Activated naive CD4-positive, alpha-beta T cell treated with anti-CD3 and anti-CD28 coated beads, Interleukin-2, amount 50 U/mL, for 16 hours (primary cell): Measurements from ENCODE around the gene DQX1.
"Not testable (repeated sequence)": the region's sequence is repeated elsewhere in the genome, so short reads cannot be mapped to it uniquely, and the experiment has no call there.

ENCODE experiments used
- DNase-seq: peaks from one replicate; pipeline ENCODE4 v3.0.0-alpha.2; 2020

DQX1 gene, protein sequence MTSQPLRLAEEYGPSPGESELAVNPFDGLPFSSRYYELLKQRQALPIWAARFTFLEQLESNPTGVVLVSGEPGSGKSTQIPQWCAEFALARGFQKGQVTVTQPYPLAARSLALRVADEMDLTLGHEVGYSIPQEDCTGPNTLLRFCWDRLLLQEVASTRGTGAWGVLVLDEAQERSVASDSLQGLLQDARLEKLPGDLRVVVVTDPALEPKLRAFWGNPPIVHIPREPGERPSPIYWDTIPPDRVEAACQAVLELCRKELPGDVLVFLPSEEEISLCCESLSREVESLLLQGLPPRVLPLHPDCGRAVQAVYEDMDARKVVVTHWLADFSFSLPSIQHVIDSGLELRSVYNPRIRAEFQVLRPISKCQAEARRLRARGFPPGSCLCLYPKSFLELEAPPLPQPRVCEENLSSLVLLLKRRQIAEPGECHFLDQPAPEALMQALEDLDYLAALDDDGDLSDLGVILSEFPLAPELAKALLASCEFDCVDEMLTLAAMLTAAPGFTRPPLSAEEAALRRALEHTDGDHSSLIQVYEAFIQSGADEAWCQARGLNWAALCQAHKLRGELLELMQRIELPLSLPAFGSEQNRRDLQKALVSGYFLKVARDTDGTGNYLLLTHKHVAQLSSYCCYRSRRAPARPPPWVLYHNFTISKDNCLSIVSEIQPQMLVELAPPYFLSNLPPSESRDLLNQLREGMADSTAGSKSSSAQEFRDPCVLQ

DNA sequence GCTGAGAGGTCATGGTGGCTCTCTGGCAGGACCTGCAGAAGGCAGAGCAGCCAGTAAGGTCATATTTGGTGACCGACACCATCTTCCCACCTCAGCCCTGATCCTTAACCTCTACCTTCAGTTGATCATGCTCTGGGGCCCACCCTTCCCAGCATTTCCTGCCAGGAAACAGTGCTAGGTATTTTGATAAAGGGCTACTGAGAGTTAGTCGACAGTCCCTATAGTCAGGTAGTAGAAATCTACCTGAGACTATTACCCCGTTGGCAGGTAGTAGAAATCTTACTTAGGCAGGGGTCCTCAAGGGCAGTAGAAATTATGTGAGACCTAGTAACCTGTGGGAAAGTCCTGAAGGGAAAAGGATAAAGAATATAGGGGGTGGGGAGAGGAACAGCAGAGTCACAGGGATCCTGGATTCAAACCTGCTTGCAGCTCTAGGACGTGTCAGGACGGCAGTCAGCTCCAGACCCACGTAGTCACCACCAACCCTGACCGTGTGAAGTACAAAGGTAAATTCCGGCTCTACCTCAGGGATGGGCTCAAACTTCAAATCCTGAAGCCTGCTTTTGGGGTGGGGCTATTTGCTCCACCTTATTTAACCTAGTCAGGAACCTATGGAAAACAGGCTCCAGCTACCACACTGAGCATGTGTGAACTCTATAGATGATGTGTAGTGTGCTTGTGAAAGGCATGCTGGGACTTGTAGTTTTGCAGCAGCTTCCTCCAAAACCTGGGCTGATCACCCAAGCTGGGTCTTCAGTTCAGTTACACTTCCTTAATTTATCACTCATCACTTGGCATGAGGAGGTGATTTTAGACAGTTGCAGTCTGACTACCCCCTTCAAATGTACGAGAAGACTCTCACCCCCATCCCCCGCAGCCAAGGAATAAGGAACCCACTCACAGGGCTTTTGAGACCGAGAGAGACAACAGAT, at the start of gene DQX1:
TSS of gene DQX1 (minus strand) at position 515 of the 932 bp plus-strand sequence. CDS start at position 13, 502 bp downstream.
- no peak for DNase-seq

DNA sequence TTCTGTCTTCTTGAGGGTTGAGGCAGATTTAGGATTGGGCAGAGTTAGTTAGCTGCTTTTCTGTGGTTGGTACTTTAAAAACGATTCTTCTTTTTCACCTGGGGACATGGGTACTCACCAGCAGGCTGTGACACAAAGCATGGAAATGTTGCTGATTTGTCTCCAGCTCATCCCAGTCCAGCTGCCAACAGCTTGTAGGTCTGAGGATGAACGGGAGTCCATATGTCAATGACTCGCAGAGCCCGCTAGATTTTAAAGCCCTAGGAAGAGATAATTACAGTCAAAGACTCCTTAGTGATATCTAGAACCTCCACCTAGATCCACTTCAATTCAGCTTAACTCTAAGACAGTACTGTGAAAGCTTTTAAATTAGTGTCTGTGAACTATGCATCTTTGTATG, 49.3 kb upstream of the DQX1 start:
- DNase-seq: no peak

DNA sequence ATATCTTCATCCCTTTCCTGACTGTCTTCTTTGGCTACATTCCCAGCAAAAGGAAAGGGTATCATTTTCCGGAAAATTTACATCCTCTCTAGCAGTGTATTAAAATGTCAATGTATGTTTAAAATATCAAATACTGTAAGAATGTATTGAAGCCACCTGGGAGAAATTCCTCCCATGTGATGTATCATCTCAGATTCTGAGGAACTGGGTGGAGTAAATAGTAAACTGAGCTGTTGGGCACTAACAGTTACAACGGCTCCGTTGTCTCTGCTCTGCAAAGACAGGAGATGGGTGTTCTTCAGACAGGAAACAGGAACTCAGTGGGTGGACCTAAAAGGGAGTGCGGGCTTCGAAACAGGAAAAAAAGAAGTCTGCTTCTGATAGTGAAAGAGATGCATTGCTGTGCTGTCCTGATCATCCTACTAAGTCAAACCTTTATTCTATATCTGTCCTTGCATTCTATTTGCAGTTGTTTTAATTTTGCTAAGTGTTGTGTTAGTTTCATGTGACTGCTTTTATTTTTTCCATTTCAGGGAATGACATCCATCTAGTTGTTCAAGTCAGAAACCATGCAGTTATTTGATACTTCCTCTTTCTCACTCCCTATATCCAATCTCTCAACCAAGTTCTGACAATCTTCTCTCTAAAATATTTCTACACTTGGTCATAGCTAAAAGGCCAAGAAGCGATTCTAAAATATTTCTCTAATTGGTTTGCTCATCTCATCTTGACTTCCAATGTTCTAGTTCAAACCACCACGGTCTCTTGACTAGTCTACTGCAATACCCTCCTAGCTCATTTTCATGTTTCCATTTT, 47.9 kb upstream of the DQX1 start:
- DNase-seq: no peak

DNA sequence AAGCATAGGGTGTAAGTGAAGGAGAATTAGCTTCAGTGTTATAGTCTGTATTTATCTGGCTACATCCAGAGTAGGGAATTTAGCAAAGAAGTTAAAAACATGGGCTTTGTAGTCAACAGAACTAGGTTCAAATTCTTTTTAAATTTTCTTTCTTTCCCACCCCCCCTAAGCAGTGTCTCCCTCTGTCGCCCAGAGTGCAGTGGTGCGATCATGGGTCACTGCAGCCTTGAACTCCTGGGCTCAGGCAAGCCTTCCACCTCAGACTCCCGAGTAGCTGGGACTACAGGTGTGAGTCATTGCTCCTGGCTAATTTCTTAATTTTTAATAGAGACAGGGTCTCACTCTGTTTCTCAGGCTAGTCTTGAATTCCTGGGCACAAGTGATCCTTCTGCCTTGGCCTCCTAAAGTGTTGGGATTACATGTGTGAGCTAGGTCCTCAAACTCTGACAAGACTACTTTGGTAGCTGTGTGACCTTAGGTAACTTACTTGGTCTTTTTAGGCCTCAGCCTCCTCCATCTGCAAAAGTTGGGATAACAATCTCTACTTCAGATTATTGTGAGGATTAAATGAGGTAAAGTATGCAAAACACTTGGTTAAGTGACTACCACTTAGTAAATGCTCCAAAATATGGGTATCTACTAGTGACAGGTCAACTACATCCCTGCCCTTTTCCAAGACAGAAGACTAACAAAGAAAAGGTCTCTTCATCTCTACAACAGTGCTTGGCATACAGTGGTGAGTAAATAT, 46.3 kb upstream of the DQX1 start:
- no peak for DNase-seq

DNA sequence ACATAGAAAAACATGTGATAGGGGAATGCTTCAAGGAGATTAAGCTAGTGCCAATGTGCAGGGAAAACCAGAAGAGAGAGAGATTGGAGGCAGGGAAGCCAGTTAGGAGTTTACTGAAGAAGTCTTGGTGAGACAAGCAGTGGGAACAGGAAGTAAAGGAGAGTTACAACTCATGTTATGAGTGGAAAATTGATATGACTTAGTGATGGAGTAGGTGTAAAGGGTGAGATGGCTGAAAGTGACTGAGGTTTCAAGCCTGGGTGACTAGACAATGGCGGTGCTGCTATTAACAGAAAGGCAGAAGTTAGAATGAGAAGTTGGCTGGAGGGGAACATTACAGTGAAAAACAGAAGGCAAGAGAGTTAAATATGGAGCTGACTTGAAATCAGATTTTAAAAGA, 45.0 kb upstream of the DQX1 start:
- DNase-seq: no peak

DNA sequence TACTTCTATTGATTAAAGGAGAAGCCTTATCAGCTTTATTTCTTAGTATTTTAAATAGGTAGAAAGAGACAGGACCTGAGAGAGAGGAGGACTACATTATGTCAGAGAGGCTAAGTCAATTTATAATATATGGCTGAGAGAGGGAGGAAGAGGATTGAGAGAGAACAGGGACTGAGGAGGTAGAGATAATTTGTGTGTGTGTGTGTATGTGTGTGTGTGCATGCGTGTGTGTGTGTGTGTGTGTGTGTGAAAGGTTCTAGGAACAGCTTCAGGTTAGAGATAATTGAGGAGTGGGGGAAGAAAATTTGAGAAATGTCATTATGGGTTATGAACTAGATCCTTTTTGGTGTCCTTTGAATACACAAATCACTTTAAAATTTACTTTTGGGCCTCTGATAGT, 43.7 kb upstream of the DQX1 start:
- DNase-seq: no peak

DNA sequence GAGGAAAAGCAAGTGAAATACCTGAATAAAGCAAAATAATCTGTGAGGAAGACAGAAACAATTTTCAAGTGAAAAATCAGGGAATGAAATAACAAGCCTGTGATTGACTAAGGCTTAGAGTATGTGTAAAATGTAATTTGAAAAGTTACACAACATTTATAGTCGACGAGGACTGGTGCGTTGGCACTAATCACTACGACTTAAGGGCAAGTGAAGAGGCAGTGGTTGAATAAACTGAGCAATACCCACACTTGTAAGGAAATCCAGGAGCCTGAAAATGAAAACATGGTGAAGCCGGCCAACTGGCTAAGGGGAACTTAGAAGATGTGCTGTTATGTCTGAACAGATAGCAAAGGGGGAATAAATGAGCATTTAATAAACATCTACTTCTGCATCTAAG, 41.9 kb upstream of the DQX1 start:
- no peak for DNase-seq

DNA sequence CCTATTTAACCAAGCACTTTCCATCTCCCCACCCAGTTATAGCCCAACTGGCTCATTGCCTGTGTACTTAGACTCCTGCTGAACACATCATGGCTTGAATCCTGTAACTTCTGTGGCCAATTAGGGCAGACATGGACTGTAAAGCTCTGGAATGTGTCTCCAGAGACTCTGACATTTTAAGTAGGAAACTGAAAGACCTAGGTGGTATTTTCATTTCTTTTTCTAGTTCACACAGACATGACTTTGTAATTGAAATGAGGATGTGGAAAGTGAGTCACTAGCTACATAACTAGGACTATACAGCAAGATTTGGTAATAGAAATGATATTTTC, 40.7 kb upstream of the DQX1 start:
- DNase-seq: no peak

DNA sequence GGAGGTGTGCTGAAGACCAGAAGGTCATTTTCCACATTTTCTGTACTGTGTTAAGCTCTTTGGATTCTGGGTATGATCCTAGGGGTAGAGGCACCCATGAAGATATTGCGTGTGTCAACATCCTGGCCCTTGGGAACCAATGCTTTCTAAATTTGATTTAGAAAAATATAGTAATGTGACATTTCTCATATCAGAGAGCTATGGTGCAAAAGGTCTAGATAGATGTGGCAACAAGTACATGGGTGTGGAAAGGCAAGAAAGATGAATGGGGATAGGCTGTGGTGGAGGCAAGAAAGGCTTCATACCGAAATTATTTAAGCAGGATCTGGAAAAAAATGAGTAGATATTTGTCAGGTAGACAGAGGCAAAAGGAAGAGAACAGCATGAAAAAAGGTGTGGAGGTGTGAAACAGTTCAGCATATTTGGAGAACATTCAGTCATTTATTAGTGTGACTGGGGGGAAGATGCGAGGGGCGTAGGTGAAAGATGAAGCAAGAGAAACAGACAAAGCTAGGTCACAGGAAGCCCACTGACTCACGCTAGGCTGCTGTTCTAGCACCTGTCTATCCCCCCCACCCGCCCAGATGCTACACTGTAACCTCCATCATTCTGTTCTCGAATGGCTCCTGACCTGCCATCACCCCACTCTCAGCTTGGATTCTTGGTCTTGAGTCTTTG, 40.2 kb upstream of the DQX1 start:
- DNase-seq: no peak

DNA sequence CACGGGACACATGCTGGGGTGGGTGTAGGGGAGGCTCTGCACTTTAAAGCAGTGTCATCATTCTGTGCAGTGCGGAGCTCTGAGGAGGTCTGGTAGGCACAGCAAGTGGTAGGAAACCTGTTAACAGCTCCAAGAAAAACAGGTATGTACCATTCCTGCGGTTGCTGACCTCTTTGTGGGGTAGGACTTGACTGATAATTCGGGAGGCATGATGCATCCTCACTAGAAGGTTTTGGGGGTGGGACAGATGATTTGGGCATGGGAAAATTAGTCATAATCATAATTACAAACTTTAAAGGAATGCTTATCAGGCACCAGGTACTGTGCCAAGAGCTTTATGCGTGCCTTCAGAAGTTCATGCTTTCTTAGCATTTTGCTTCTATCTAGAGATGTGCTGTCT, 38.2 kb upstream of the DQX1 start:
- no peak for DNase-seq

DNA sequence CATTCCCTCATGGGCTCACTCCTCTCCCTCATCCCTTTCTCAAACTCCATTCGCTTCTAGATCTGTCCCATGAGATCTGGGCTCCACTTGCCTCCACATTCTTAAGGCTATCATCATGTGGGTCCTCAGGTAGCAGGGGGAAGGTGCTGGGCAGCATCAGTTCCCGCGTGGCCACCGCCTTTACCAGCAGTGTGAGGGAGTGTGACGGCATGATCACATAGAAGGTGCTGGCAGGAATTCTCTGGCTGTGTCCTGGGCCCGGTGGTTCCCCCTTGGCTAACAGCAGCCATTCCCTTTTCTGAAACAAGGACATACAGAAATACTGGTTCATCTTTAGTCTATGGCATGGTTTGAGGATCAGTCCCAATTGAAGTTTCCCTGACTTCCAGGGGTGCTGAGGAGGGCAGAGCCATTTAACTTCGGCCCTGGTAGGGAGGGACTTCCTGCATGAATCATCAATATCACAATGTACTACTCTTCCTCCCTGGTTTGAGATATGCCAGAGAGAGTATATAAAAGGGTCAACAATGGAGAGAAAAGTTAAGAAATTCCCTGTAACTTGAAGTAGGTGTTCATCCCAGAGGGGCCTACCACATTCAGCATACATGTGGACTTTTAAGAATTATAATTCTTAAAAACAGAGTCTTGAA, 36.2 kb upstream of the DQX1 start:
- no peak for DNase-seq

DNA sequence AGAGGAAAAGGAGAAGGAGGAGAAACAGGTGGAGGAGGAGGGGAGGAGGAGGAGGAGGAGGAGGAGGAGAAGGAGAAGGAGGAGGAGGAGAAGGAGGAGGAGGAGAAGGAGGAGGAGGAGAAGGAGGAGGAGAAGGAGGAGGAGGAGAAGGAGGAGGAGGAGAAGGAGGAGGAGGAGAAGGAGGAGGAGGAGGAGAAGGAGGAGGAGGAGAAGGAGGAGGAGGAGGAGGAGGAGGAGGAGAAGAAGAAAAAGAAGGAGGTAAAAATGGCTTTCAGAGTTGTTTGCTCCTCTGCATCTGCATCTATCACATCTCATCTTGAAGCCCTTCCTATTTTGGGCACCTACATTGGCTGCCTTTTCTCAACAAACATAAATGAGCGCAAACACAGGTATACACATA, 35.0 kb upstream of the DQX1 start:
- DNase-seq: not testable (repeated sequence)

DNA sequence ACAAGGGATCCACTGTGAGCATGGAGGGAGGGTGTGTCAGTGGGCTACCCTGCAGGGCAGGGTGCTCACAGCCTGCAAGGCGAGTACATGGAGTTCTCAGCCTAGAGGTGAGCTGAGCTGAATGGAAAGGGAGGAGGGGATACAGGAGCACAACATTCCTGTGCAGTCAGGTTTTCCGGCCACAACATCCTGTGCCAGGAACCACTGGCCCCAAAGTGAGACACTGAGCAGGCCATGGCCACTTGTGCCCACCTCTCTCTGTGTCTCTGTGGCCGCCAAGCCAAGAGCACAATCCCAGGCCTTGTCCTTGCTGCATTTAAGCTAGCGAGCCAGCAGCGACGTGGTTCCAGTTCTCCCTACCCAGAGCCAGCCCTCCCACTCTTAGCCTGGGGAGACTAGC, 34.6 kb upstream of the DQX1 start:
- no peak for DNase-seq

DNA sequence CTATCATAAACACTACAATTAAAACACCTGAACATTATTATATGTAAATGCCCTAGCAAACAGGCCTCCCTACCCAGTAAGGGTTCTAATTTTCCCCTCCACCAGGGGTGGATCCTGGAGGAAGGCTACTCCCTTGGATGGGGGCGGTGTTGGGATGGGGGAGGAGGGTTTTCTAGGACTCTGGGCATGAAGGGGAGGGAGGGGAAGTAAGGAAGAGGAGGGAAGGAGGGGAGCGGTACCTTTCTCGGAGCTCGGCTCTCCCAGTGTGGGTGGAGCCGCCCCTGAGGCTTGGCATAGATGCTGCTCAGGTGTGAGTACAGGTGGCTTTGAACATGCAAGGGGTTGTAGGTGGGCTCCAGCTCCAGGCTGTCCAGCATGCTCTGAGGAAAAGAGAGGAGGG, 33.9 kb upstream of the DQX1 start:
- no peak for DNase-seq

DNA sequence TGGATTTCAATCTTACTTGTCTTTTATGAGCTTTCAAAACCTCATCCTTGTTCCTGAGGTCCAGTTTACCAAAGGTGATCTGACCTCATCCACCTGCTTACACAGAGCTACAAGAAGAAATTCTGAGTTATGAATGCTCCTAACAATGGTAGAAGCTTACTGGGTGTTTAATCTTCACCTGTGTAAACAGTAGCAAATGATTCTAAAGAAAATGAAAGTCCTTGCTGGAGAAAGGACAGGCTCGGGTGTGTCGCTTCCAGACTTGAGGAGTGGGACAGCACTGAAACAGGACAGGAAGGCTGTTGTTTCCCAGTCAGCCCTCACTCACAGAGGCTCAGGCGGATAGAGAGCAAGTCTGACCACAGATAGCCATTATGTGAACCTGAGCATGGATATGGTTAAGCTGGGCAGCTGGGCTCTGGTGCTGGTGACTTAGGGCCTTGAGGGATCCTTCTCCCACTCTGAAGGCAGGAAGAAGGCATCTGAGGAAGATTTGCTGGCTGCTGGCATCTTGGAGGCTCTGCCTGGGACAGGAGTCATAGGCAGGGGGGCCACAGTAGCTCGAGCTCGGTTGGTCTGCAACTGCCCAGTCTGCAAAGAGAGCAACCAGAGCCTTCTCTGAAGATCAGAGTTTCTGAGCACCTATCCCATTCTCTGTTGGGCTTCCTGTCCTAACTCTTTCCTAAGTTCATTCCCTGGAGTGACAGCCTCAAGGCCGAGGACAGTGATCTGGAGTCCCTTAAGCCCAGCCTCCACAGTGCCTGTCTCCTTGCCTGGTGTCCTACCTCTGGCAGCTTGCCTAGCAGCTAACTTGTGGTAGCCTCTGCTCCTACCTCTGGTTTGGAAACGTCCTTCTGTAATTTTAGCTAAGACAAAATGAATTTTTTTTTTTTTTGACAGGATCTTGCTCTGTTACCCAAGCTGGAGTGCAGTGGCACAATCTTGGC, 32.5 kb upstream of the DQX1 start:
- no peak for DNase-seq

DNA sequence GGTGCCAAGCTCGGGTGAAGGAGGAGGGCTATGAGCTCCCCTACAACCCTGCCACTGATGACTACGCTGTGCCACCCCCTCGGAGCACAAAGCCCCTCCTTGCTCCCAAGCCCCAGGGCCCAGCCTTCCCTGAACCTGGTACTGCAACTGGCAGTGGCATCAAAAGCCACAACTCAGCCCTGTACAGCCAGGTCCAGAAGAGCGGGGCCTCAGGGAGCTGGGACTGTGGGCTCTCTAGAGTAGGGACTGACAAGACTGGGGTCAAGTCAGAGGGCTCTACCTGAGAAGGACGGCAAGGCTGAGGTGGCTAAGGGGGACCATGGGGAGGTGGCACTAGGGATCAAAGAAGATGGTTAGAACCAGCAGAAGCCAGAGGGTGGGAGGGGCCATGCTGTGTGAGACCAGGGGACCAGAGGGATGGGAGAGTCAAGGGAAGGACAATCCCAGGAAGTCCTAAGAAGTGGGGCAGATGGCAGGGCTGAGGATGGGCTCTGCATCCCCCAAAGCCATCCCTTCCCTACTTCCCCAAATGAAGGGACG, 30.9 kb upstream of the DQX1 start:
- no peak for DNase-seq

DNA sequence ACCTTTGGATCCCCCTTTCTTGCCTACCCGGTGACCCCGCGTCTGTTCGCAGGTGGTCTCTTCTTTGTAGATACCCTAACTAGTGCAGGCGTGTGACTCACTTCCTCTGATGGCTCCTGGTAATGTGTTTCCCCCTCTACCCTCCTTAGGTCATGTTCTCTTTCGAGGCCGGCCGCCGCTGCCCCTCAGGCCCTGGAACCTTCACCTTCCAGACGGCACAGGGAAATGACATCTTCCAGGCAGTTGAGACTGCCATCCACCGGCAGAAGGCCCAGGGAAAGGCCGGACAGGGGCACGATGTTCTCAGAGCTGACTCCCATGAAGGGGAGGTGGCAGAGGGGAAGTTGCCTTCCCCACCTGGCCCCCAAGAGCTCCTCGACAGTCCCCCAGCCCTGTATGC, 30.1 kb upstream of the DQX1 start:
- no peak for DNase-seq

DNA sequence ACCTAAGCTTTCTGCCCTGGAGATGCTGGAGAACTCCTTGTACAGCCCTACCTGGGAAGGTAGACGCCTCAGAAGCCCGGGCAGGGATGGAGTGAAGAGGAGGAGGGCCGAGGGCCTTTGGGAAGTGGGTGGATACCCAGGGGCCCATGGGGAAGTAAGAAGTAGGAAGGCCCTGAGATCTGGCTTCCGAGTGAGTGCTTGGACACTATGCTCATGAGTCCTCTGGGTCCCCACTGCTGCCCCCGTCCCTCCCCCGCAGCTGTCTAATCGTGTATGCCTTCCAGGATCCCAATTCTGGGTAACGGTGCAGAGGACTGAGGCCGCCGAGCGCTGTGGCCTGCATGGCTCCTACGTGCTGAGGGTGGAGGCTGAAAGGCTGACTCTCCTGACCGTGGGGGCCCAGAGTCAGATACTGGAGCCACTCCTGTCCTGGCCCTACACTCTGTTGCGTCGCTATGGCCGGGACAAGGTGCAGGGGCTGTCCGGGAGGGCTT, 29.6 kb upstream of the DQX1 start:
- DNase-seq: no peak
